B cell (primary cell): Measurements from ENCODE around the gene ATN1.

Experiments
- EZH2 ChIP-seq: IDR thresholded peaks from 2 replicates; pipeline ENCODE4 v1.6.1; 2012; ENCODE audit warnings: borderline replicate concordance, low read depth, mild to moderate bottlenecking, moderate library complexity, low read length; ENCODE audit not compliant: insufficient read depth, poor library complexity, severe bottlenecking
- TF ChIP-seq, protein P1 (sequence below): fragments of 200-600 bp; IDR thresholded peaks from one replicate; pipeline ENCODE4 v1.8.0; 2022; ENCODE audit warnings: antibody characterized with exemption, mild to moderate bottlenecking

DNA sequence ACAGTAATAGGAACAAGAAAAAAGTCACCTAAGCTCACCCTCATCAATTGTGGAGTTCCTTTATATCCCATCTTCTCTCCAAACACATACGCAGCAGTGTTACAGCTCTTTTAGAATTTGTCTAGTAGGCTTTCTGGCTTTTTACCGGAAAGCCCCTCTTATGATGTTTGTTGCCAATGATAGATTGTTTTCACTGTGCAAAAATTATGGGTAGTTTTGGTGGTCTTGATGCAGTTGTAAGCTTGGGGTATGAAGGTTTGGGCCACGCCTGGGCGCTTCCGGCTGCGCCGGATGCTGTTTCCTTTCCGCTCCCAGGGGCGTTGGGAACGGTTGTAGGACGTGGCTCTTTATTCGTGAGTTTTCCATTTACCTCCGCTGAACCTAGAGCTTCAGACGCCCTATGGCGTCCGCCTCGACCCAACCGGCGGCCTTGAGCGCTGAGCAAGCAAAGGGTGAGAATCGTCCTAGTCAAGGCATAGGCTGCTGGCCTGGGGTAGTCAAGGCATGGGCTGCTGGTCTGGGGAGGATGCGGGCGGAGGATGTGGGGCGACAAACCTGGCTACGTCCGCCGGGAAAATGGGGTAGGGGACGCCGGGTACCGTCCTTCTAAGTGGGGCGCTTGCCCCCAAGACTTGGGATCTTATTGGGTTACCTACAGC lies 16.1 kb downstream of the ATN1 start, which contains the start of the genes C12orf57 and RNU7-1:
- TF ChIP-seq, protein P1, sequence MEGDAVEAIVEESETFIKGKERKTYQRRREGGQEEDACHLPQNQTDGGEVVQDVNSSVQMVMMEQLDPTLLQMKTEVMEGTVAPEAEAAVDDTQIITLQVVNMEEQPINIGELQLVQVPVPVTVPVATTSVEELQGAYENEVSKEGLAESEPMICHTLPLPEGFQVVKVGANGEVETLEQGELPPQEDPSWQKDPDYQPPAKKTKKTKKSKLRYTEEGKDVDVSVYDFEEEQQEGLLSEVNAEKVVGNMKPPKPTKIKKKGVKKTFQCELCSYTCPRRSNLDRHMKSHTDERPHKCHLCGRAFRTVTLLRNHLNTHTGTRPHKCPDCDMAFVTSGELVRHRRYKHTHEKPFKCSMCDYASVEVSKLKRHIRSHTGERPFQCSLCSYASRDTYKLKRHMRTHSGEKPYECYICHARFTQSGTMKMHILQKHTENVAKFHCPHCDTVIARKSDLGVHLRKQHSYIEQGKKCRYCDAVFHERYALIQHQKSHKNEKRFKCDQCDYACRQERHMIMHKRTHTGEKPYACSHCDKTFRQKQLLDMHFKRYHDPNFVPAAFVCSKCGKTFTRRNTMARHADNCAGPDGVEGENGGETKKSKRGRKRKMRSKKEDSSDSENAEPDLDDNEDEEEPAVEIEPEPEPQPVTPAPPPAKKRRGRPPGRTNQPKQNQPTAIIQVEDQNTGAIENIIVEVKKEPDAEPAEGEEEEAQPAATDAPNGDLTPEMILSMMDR = no peak
- TF ChIP-seq EZH2 = no peak
